ENCODE results near the gene GSDME. TPM values are rescaled to one million over a fixed set of nuclear protein-coding genes. Genes with fewer than 3 reads are reported as not detected.
A peak's percentile ranks its signal among the peaks of the same experiment; 100 is the strongest.

Gene GSDME
- total and polyA plus RNA-seq, 10 of the 15 experiments (the other 5 are each of a cell fraction or from before 2014, with no cell fraction given): 23.7 to 245 (median 128) TPM

- Histone ChIP-seq H2AFZ (ENCODE audit: control insufficient read depth, low read depth, low read length) (no peak overlapping the region), H3K4me1 (ENCODE audit: control insufficient read depth, insufficient read depth, low read length) (peaks cover 49% of the 10 kb centered on the region), H3K79me2 (ENCODE audit: control insufficient read depth, insufficient read depth, low read length) (peaks cover 18% of the 10 kb centered on the region), H3K4me3 (no peak overlapping the region), H3K27me3 (replicated peaks in 1 of 2; ENCODE audit: control insufficient read depth in 2 of 2, insufficient read depth in 2 of 2, low read length in 1 of 2) (no peaks in the 10 kb centered on the region), H3K36me3 (ENCODE audit: control insufficient read depth in 2 of 2, insufficient read depth in 2 of 2, low read length in 1 of 2) (peaks cover 0 to 16% of the 10 kb centered on the region in 2 experiments; a peak in 2 of 4 replicates), H4K20me1 (ENCODE audit: control insufficient read depth, insufficient read depth) (no peaks in the 10 kb centered on the region), H3K4me2 (ENCODE audit: control insufficient read depth, insufficient read depth) (no peak overlapping the region), H3K27ac (ENCODE audit: control insufficient read depth, insufficient read depth) (peak overlapping the region; percentile 77; the same call in 1 of the 2 replicates), H3K9me3 (replicated peaks; ENCODE audit: control insufficient read depth, insufficient read depth, low read length) (no peaks in the 10 kb centered on the region), H3K9ac (ENCODE audit: control insufficient read depth, insufficient read depth, low read length) (no peak overlapping the region)
- intact Hi-C loops (cut with micrococcal nuclease; ENCODE audit: unreplicated experiment) (no loop called here), in situ Hi-C loops (cut with MboI) (no loop called here)
- 93% methylated on average over 14 of the region's 14 CpGs for WGBS (ENCODE audit: insufficient coverage, insufficient replicate concordance, low lambda C conversion rate, missing lambda C conversion rate)
- TF ChIP-seq PML (IDR thresholded peaks at IDR 0.05; ENCODE audit: low read length) (no peak), TBL1XR1 (IDR thresholded peaks at IDR 0.05; ENCODE audit: low read depth, low read length) (no peak), CUX1 (IDR thresholded peaks at IDR 0.05; ENCODE audit: insufficient replicate concordance, low read depth, low read length) (no peak), IRF5 (IDR thresholded peaks at IDR 0.05; ENCODE audit: borderline replicate concordance) (no peak), EGR1 (IDR thresholded peaks at IDR 0.05; ENCODE audit: borderline replicate concordance in 1 of 2, low read depth in 2 of 2, low read length in 2 of 2) (no peak), MTA2 (IDR thresholded peaks at IDR 0.05; ENCODE audit: low read depth) (no peak), SMAD1 (IDR thresholded peaks at IDR 0.05; ENCODE audit: low read depth, partially characterized antibody) (no peak)
- RAD21 ChIA-PET (ENCODE audit: unreplicated experiment): interaction anchor here (0.7 to 1.1 kb wide), 3 partner anchors 42 to 107 kb away, joined by 3 to 4 read pairs (median 3); no protein-coding TSS in a partner anchor
- no TSS peak for BruUV-seq (replicated peaks)
- POLR2A ChIA-PET: no interaction called here
- CTCF ChIA-PET: interaction anchor here (0.7 to 2.4 kb wide), 2 partner anchors 15 to 48 kb away, joined by 3 to 12 read pairs; no protein-coding TSS in a partner anchor
- no peak for ATAC-seq
- no peak for FAIRE-seq
- no peak for DNase-seq (ENCODE audit: low read depth, low spot score)
- SMC1A ChIA-PET (ENCODE audit: uncharacterized antibody, unreplicated experiment): interaction anchor here (1.3 to 1.5 kb wide), 4 partner anchors 9 to 372 kb away, joined by 3 to 4 read pairs (median 4); no protein-coding TSS in a partner anchor
Measured at GRCh38 chr7:24713850-24714675, 43.2 kb downstream of the GSDME start.
